GM12878 (cell line): ENCODE measurements around the gene PPL. TPM values are rescaled to one million over a fixed set of nuclear protein-coding genes. Genes with fewer than 3 reads are reported as not detected.

Experiments
- ATAC-seq: fragments of 200-7000 bp; cut with Tn5 transposase; 3 replicates; pipeline ENCODE4 v1.9.1; 2020; ENCODE audit warnings: mild to moderate bottlenecking, moderate library complexity
- BruUV-seq: library from RNA; stranded (reverse); fragments of 400-500 nt; replicated peaks from 2 replicates; lab custom pipeline; 2021; lab: Mats Ljungman, UMichigan
- CTCF ChIA-PET: fragments of 300-600 bp; sonication (Branson Sonifier 250); formaldehyde crosslinking; extraction: SDS; loops from one replicate; lab custom pipeline; 2021; ENCODE audit warnings: inconsistent platforms; lab: Yijun Ruan, JAX
- POLR2A ChIA-PET: fragments of 350-600 bp; formaldehyde crosslinking; extraction: SDS; loops from one replicate; lab custom pipeline; 2021; ENCODE audit warnings: inconsistent platforms; lab: Charles Lee
- RAD21 ChIA-PET: fragments of 300-600 bp; sonication (Branson Sonifier 250); formaldehyde crosslinking; loops from one replicate; lab custom pipeline; 2023; ENCODE audit warnings: antibody characterized with exemption; ENCODE audit not compliant: unreplicated experiment; lab: Charles Lee
- SMC1A ChIA-PET: fragments of 300-600 bp; sonication (Branson Sonifier 250); formaldehyde crosslinking; loops from one replicate; lab custom pipeline; 2023; ENCODE audit not compliant: unreplicated experiment, uncharacterized antibody; lab: Charles Lee
- DNase-seq: peaks from one replicate; pipeline ENCODE4 v3.0.0-alpha.2; 2011; ENCODE audit warnings: low read depth, low spot score
- FAIRE-seq: peaks from 3 replicates; lab custom pipeline; 2011; peaks lifted over from hg19 to GRCh38; lab: Jason Lieb, UNC
- H2AFZ ChIP-seq: 2 replicates; pipeline ENCODE4 v1.6.0; 2011; ENCODE audit warnings: low read depth, low read length, control low read depth; ENCODE audit not compliant: control insufficient read depth
- H3K27ac ChIP-seq: 2 replicates; pipeline ENCODE4 v1.5.1; 2011; ENCODE audit warnings: control low read depth; ENCODE audit not compliant: control insufficient read depth, insufficient read depth
- H3K27me3 ChIP-seq, 2 experiments: replicated peaks in 1 of 2; 2 replicates each; pipeline versions ENCODE4 v1.6.0 to v1.6.1; 2011; ENCODE audit warnings: low read length in 1 of 2; ENCODE audit not compliant: control insufficient read depth in 2 of 2, insufficient read depth in 2 of 2
- H3K36me3 ChIP-seq, 2 experiments: 2 replicates each; pipeline ENCODE4 v1.5.1; 2011; ENCODE audit warnings: low read length in 1 of 2; ENCODE audit not compliant: control insufficient read depth in 2 of 2, insufficient read depth in 2 of 2
- H3K4me1 ChIP-seq: 2 replicates; pipeline ENCODE4 v1.6.1; 2011; ENCODE audit warnings: mild to moderate bottlenecking, low read length, moderate library complexity, mixed read lengths; ENCODE audit not compliant: control insufficient read depth, insufficient read depth
- H3K4me2 ChIP-seq: 2 replicates; pipeline ENCODE4 v1.6.0; 2011; ENCODE audit warnings: control low read depth; ENCODE audit not compliant: control insufficient read depth, insufficient read depth
- H3K4me3 ChIP-seq: fragments of 200-600 bp; sonication (generic); 2 replicates; pipeline ENCODE4 v1.5.1; 2016
- H3K79me2 ChIP-seq: 2 replicates; pipeline ENCODE4 v1.6.0; 2011; ENCODE audit warnings: low read length; ENCODE audit not compliant: control insufficient read depth, insufficient read depth
- H3K9ac ChIP-seq: 2 replicates; pipeline ENCODE4 v1.8.0; 2011; ENCODE audit warnings: low read length, control low read depth, mixed read lengths; ENCODE audit not compliant: control insufficient read depth, insufficient read depth
- H3K9me3 ChIP-seq: replicated peaks from 3 replicates; pipeline ENCODE4 v1.5.1; 2011; ENCODE audit warnings: mild to moderate bottlenecking, low read length; ENCODE audit not compliant: control insufficient read depth, insufficient read depth
- H4K20me1 ChIP-seq: 2 replicates; pipeline ENCODE4 v1.6.0; 2011; ENCODE audit not compliant: control insufficient read depth, insufficient read depth
- ATF3 ChIP-seq: IDR thresholded peaks from 2 replicates; pipeline ENCODE4 v1.6.1; 2011; ENCODE audit warnings: low read depth, mild to moderate bottlenecking, low read length, moderate library complexity, borderline replicate concordance; ENCODE audit errors: extremely low read depth
- CBFB ChIP-seq: IDR thresholded peaks from 2 replicates; pipeline ENCODE4 v1.6.1; 2016; ENCODE audit warnings: antibody characterized with exemption, low read depth
- CREM ChIP-seq: IDR thresholded peaks from 2 replicates; pipeline ENCODE4 v1.6.1; 2014; ENCODE audit warnings: antibody characterized with exemption, low read depth
- GABPA ChIP-seq: IDR thresholded peaks from 2 replicates; pipeline ENCODE4 v1.6.1; 2014; ENCODE audit warnings: antibody characterized with exemption, low read depth, mild to moderate bottlenecking, inconsistent platforms
- KDM1A ChIP-seq: fragments of 200-600 bp; sonication (generic); IDR thresholded peaks from 2 replicates; pipeline ENCODE4 v1.6.1; 2016; ENCODE audit warnings: borderline replicate concordance
- NFYB ChIP-seq: IDR thresholded peaks from 2 replicates; pipeline ENCODE4 v1.6.1; 2011; ENCODE audit warnings: low read depth, mild to moderate bottlenecking, low read length, improper control_type of control experiment, moderate library complexity; ENCODE audit not compliant: insufficient read depth
- NRF1 ChIP-seq: conservative IDR thresholded peaks from 2 replicates; pipeline ENCODE4 v1.6.1; 2011; ENCODE audit warnings: mild to moderate bottlenecking, low read depth, low read length, improper control_type of control experiment
- PML ChIP-seq: IDR thresholded peaks from 2 replicates; pipeline ENCODE4 v1.6.1; 2012; ENCODE audit warnings: low read length, inconsistent platforms
- POLR2AphosphoS2 ChIP-seq: IDR thresholded peaks from 2 replicates; pipeline ENCODE4 v1.6.1; 2011; ENCODE audit warnings: low read depth, mild to moderate bottlenecking, low read length, improper control_type of control experiment, moderate library complexity
- POLR2AphosphoS5 ChIP-seq: IDR thresholded peaks from 2 replicates; pipeline ENCODE4 v1.6.1; 2011; ENCODE audit warnings: mild to moderate bottlenecking, low read length, inconsistent platforms
- RELB ChIP-seq: fragments of 450-650 bp; IDR thresholded peaks from 2 replicates; pipeline ENCODE4 v1.6.1; 2017; ENCODE audit warnings: low read depth, mild to moderate bottlenecking, moderate library complexity
- SMAD1 ChIP-seq: fragments of 450-650 bp; IDR thresholded peaks from 2 replicates; pipeline ENCODE4 v1.6.1; 2018; ENCODE audit warnings: mild to moderate bottlenecking, low read depth; ENCODE audit not compliant: partially characterized antibody
- SMC3 ChIP-seq: IDR thresholded peaks from 2 replicates; pipeline ENCODE4 v1.6.1; 2011; ENCODE audit warnings: low read length, improper control_type of control experiment, borderline replicate concordance
- STAT3 ChIP-seq: IDR thresholded peaks from 2 replicates; pipeline ENCODE4 v1.6.1; 2011; ENCODE audit warnings: low read depth, low read length, improper control_type of control experiment
- TCF12 ChIP-seq: IDR thresholded peaks from 2 replicates; pipeline ENCODE4 v1.6.1; 2011; ENCODE audit warnings: low read depth, mild to moderate bottlenecking, low read length
- USF1 ChIP-seq: IDR thresholded peaks from 2 replicates; pipeline ENCODE4 v1.6.1; 2011; ENCODE audit warnings: borderline replicate concordance, low read depth, mild to moderate bottlenecking, moderate library complexity, mixed read lengths, low read length; ENCODE audit not compliant: insufficient read depth; ENCODE audit errors: extremely low read length
- USF2 ChIP-seq: IDR thresholded peaks from 2 replicates; pipeline ENCODE4 v1.6.1; 2011; ENCODE audit warnings: low read depth, low read length, improper control_type of control experiment, borderline replicate concordance
- ZNF24 ChIP-seq: fragments of 450-650 bp; IDR thresholded peaks from 2 replicates; pipeline ENCODE4 v1.6.1; 2017; ENCODE audit warnings: antibody characterized with exemption, mild to moderate bottlenecking
- ZNF384 ChIP-seq: IDR thresholded peaks from 2 replicates; pipeline ENCODE4 v1.6.1; 2012; ENCODE audit warnings: low read depth, mild to moderate bottlenecking, low read length, improper control_type of control experiment, borderline replicate concordance
- WGBS: methylation state at CpG from one replicate; pipeline ENCODE4 v1.1.6; 2016; ENCODE audit warnings: low lambda C conversion rate; ENCODE audit not compliant: insufficient replicate concordance, insufficient coverage; ENCODE audit errors: missing lambda C conversion rate; 5-methylcytosine and 5-hydroxymethylcytosine counted together
- in situ Hi-C: fragments of 300-500 bp; cut with MboI; formaldehyde crosslinking; loops from 9 replicates; pipeline ENCODE4 v1.14.3; 2018; ENCODE audit warnings: mixed read lengths
- intact Hi-C: fragments of 100-400 bp; cut with micrococcal nuclease; formaldehyde crosslinking; loops from one replicate; pipeline ENCODE4 v1.14.2; 2022; ENCODE audit not compliant: unreplicated experiment
- polyA plus RNA-seq, 11 experiments: library from polyadenylated mRNA; depleted of rRNA in 4 of 11; unstranded in 6 of 11; stranded (reverse) in 5 of 11; fragments of >200 nt; fragmentation: Nextera tagmentation in 4 of 11; fragmentation: Illumina TruSeq in 1 of 11; extraction: Ambion mirVana in 4 of 11; extraction: Trizol in 1 of 11; gene quantifications; 1 replicate in 1 of 11; 2 replicates in 10 of 11; pipeline versions ENCODE4 v1.2.1 to v1.2.3, GENCODE V29; 2011 to 2016; ENCODE audit warnings: inconsistent platforms in 2 of 11, missing spikeins in 2 of 11, low read depth in 1 of 11
- total RNA-seq, 4 experiments: library from RNA; depleted of rRNA in 3 of 4; stranded (reverse); fragments of >200 nt in 3 of 4; fragmentation: Illumina TruSeq in 1 of 4; extraction: Trizol in 1 of 4; gene quantifications; 2 replicates each; pipeline versions ENCODE4 v1.2.1 to v1.2.3, GENCODE V29; 2013 to 2021

Gene PPL
- total and polyA plus RNA-seq, 10 of the 15 experiments (the other 5 are each of a cell fraction or from before 2014, with no cell fraction given) = 0.03 to 0.47 (median 0.05) TPM; not detected in 2

GRCh38 chr16:4909825-4910224, 27.1 kb downstream of the PPL start (continued):
- TF ChIP-seq ATF3 (no peak), GABPA (no peak)

- BruUV-seq = no TSS peak
- ChIA-PET RAD21 (no interaction called here), CTCF (no interaction called here), SMC1A (no interaction called here), POLR2A (no interaction called here)
- Histone ChIP-seq H3K79me2 (no peaks in the 10 kb centered on the region), H3K9ac (no peak overlapping the region), H4K20me1 (no peaks in the 10 kb centered on the region), H3K27me3 (no peaks in the 10 kb centered on the region), H3K4me3 (no peak overlapping the region), H3K27ac (no peak overlapping the region), H2AFZ (no peak overlapping the region), H3K4me1 (no peaks in the 10 kb centered on the region), H3K9me3 (no peaks in the 10 kb centered on the region), H3K4me2 (no peak overlapping the region), H3K36me3 (no peaks in the 10 kb centered on the region)
- WGBS = 17% methylated on average over 4 of the region's 5 CpGs
- intact Hi-C loops (no loop called here), in situ Hi-C loops (no loop called here)
- no peak for ATAC-seq
- no peak for DNase-seq
- no peak for FAIRE-seq
- TF ChIP-seq TCF12 = no peak
- no peak for TF ChIP-seq RELB
- no peak for TF ChIP-seq STAT3
- TF ChIP-seq CBFB = no peak
- TF ChIP-seq KDM1A = no peak
- TF ChIP-seq NFYB = no peak
- no peak for TF ChIP-seq SMAD1
- TF ChIP-seq USF1 = no peak
- no peak for TF ChIP-seq POLR2AphosphoS2
- no peak for TF ChIP-seq POLR2AphosphoS5
- TF ChIP-seq CREM = no peak
- TF ChIP-seq NRF1 = no peak
- TF ChIP-seq ZNF384 = no peak
- no peak for TF ChIP-seq PML
- TF ChIP-seq ZNF24 = no peak
- no peak for TF ChIP-seq USF2
- no peak for TF ChIP-seq SMC3
These were observed 28.0 kb downstream of the PPL start for GRCh38 chr16:4908854-4909401.
